GM19455 (cell line): ENCODE results near the gene C11orf54.
"Not testable (repeated sequence)": the region's sequence is repeated elsewhere in the genome, so short reads cannot be mapped to it uniquely, and the experiment has no call there.

Experiments used
- ATAC-seq: cut with Tn5 transposase; IDR thresholded peaks from one replicate; pipeline ENCODE4 v1.9.1; 2021; ENCODE audit not compliant: unreplicated experiment

The C11orf54 gene

GRCh38 chr11:93765551-93765950, 24.1 kb downstream of the C11orf54 start:
- no peak for ATAC-seq

- no peak for ATAC-seq
Measured at GRCh38 chr11:93766504-93766903, 25.0 kb downstream of the C11orf54 start.

- ATAC-seq, result no peak
Measured at GRCh38 chr11:93767018-93767417, 25.5 kb downstream of the C11orf54 start.

- no peak for ATAC-seq
Measured at GRCh38 chr11:93770160-93770559, 28.7 kb downstream of the C11orf54 start.

- no peak for ATAC-seq
Measured at GRCh38 chr11:93772123-93772522, 30.7 kb downstream of the C11orf54 start.

- no peak for ATAC-seq
Measured at GRCh38 chr11:93773045-93773477, 31.6 kb downstream of the C11orf54 start.

GRCh38 chr11:93773601-93774200, 32.2 kb downstream of the C11orf54 start:
- ATAC-seq, result no peak

GRCh38 chr11:93774560-93774959, 33.1 kb downstream of the C11orf54 start:
- ATAC-seq, result not testable (repeated sequence)

GRCh38 chr11:93775289-93775688, 33.8 kb downstream of the C11orf54 start:
- ATAC-seq, result no peak

- ATAC-seq, result no peak
Measured at GRCh38 chr11:93783362-93783761, 41.9 kb downstream of the C11orf54 start.

GRCh38 chr11:93783765-93784144, 42.3 kb downstream of the C11orf54 start:
- peak; percentile 50 for ATAC-seq

GRCh38 chr11:93784145-93784934, 42.9 kb downstream of the C11orf54 start, which contains the start of gene MED17:
MED17 (plus strand) TSS chr11:93784282; CDS start chr11:93784514, 232 bp downstream.
- peak; percentile 97 for ATAC-seq

- peak; percentile 38 for ATAC-seq
Measured at GRCh38 chr11:93784935-93785360, 43.5 kb downstream of the C11orf54 start.

- ATAC-seq, result no peak
Measured at GRCh38 chr11:93791493-93791892, 50.0 kb downstream of the C11orf54 start.

GRCh38 chr11:93796441-93797231, 55.2 kb downstream of the C11orf54 start:
- no peak for ATAC-seq

GRCh38 chr11:93801366-93801765, 59.9 kb downstream of the C11orf54 start:
- no peak for ATAC-seq

GRCh38 chr11:93804879-93805278, 63.4 kb downstream of the C11orf54 start:
- no peak for ATAC-seq

- no peak for ATAC-seq
Measured at GRCh38 chr11:93807980-93808379, 66.5 kb downstream of the C11orf54 start.

GRCh38 chr11:93813974-93814373, 72.5 kb downstream of the C11orf54 start:
- ATAC-seq, result no peak
